Osteocyte (in vitro differentiated cells): Measurements from ENCODE around the gene WDR86. TPM values are rescaled to one million over a fixed set of nuclear protein-coding genes. Genes with fewer than 3 reads are reported as not detected.

Experiments
- DNase-seq: peaks from one replicate; pipeline ENCODE4 v3.0.0; 2021; ENCODE audit warnings: mixed read lengths; ENCODE audit not compliant: unreplicated experiment; ENCODE audit errors: extremely low spot score
- H3K27ac Mint-ChIP-seq: one replicate; pipeline ENCODE4 v1.8.0; 2021; ENCODE audit warnings: mild to moderate bottlenecking, mixed read lengths; ENCODE audit not compliant: unreplicated experiment
- H3K27me3 Mint-ChIP-seq: one replicate; pipeline ENCODE4 v1.8.0; 2021; ENCODE audit warnings: mixed read lengths; ENCODE audit not compliant: unreplicated experiment
- H3K36me3 Mint-ChIP-seq: one replicate; pipeline ENCODE4 v1.8.0; 2021; ENCODE audit warnings: mixed read lengths; ENCODE audit not compliant: unreplicated experiment
- H3K4me1 Mint-ChIP-seq: one replicate; pipeline ENCODE4 v1.8.0; 2021; ENCODE audit warnings: mixed read lengths; ENCODE audit not compliant: unreplicated experiment
- H3K4me3 Mint-ChIP-seq: one replicate; pipeline ENCODE4 v1.8.0; 2021; ENCODE audit warnings: mild to moderate bottlenecking, moderate library complexity, mixed read lengths; ENCODE audit not compliant: unreplicated experiment
- H3K9me3 Mint-ChIP-seq: one replicate; pipeline ENCODE4 v1.8.0; 2021; ENCODE audit warnings: mixed read lengths; ENCODE audit not compliant: unreplicated experiment
- CTCF ChIP-seq: fragments of 200-600 bp; sonication (generic); IDR thresholded peaks from 2 replicates; pipeline ENCODE4 v1.5.0; 2021; ENCODE audit warnings: antibody characterized with exemption, mild to moderate bottlenecking, moderate library complexity
- total RNA-seq: library from RNA; stranded (reverse); gene quantifications from 2 replicates; pipeline ENCODE4 v1.2.1, GENCODE V29; 2021

WDR86 gene
- total RNA-seq, 1 donor from 2014 or later: not detected

DNA sequence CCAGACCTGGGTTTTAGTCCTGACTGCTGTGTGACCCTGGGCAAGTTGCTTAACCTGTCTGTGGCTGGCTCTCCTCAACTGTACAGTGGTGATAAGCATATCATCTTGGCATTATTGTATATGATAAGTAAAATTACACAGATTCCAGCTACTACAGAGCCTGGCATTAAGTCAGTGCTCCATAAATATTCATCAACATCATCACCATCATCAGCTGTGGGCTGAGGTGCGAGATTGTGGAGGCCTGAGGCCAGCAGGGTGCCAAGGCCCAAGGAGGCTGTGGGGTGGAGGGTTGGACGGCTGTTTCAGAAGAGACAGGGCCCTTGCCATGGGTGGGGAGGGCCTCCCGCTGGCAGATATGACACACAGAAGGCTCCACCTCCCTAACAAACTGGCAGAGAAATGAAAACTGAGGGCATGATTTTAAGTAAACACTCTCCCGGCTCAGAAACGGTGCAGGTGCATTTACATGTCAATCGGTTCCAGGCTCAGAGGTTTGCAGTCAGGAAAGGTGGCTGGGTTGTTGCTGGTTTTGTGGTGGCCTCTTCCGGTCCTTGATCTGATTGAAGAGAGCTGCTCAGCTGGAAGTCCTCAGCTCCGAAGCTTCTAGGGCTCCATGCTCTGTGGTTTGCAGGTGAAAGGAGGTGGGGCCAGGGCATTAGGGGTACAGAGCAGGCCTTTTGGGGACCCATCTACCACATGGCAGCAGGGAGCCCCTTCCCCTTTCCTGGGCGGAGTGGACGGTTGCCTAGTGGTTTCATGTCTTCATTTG is 19.9 kb upstream of the WDR86 start:
- peaks cover 2% of the 10 kb centered on the region for H3K27me3 Mint-ChIP-seq
- H3K36me3 Mint-ChIP-seq: no peaks in the 10 kb centered on the region
- no peak overlapping the region for H3K4me3 Mint-ChIP-seq
- H3K27ac Mint-ChIP-seq: no peak overlapping the region
- no peak for DNase-seq
- peaks cover 41% of the 10 kb centered on the region for H3K4me1 Mint-ChIP-seq
- H3K9me3 Mint-ChIP-seq: no peaks in the 10 kb centered on the region
- no peak for TF ChIP-seq CTCF

DNA sequence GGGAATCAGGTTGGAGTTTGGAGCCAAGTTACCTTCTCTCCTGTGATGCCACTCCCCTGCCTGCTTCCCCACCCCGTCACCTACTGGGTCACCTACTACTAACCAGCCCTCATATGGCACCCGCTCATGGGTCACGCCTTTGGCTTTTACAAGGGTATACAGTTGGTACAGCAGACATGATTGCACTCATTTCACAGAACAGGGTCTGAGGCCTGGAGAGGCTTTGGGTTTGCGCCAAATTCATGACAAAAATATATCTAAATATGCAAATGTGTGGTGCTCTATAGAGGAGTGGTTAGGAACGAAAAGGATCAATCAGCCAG is 19.4 kb upstream of the WDR86 start:
- Mint-ChIP-seq H3K4me1 (peaks cover 41% of the 10 kb centered on the region), H3K36me3 (no peaks in the 10 kb centered on the region), H3K27ac (no peak overlapping the region), H3K4me3 (no peak overlapping the region), H3K9me3 (no peaks in the 10 kb centered on the region), H3K27me3 (peaks cover 2% of the 10 kb centered on the region)
- no peak for DNase-seq
- TF ChIP-seq CTCF: no peak

DNA sequence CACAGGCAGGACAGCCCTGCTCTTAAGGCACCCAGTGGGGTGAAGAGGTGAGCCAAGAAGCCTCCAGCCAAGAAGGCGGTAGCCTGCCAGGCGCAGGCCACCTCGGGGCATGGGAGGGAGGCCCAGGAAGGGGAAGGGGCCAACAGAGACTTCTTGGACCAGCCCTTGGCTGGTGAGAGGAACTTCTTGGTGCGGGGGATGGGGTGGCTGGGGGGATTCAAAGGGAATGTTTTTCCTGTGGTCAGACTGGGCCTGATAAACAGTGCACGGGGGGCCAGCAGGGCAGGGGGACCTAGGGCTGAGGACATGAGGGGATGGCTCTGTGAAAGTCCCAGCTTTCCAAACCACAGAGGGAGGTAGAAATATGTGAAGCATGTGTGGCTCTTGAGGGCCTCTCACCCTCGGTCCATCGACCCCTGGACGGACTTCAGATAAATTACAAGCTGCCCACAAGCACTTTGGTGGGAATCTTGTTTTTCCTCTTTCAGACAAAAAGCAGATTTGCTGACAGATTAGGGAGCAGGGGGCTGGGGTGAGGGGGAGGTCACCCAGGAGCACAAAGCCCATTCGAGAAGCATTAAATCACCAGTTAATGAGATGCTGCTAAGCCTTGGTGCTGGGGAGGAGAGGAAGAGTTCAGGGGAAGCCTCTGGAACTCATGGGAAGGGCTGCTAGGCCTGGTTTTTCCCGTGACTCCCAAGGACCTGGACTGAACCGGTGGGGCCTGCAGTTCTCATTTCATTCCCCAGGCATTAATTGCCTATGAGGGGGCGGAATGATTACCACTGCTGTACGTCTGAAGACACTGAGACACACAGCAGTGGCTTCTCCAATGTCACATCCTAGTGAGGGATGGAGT is 18.8 kb upstream of the WDR86 start:
- Mint-ChIP-seq H3K27ac (peak overlapping the region; percentile 71), H3K9me3 (no peaks in the 10 kb centered on the region), H3K4me3 (no peak overlapping the region), H3K4me1 (peaks cover 41% of the 10 kb centered on the region), H3K27me3 (peaks cover 5% of the 10 kb centered on the region), H3K36me3 (no peaks in the 10 kb centered on the region)
- TF ChIP-seq CTCF: no peak
- DNase-seq: no peak

DNA sequence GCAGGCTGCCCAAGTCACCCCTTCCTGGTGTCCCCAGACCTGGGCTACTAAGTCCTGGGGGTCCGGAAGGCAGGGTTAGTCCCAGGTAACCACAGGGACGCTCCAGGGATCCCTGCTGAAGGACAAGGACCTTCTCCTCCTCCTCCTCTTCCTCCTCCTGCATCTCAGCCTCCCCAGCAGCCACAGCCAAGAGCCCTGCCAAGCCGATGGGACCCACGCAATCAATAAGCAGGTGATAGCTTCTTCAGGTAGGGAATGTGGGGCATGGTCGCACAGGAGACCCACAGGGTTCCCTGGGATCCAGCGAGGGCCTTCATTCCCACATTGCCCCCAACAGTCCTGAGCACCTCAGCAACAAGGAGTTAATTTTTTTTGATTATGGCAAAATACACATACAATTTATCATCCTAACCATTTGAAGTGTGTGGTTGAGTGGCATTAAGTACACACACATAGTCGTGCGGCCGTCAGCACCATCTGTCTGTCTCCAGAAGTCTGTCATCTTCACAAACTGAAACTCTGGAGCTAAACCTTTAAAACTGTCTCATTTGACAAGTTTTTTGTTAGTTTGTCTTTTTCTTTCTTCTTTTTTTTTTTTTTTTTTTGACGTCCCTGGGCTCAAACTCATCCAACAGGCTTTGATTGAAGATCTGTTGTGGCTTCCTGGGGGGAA is 18.0 kb upstream of the WDR86 start:
- TF ChIP-seq CTCF: no peak
- Mint-ChIP-seq H3K4me1 (peaks cover 41% of the 10 kb centered on the region), H3K9me3 (no peaks in the 10 kb centered on the region), H3K36me3 (no peaks in the 10 kb centered on the region), H3K27ac (peak overlapping the region; percentile 71), H3K27me3 (peaks cover 10% of the 10 kb centered on the region), H3K4me3 (no peak overlapping the region)
- no peak for DNase-seq
